Endodermal cell (in vitro differentiated cells): ENCODE results near the gene MAB21L2. TPM values are rescaled to one million over a fixed set of nuclear protein-coding genes. Genes with fewer than 3 reads are reported as not detected.

Source experiments
- DNase-seq: peaks from one replicate; pipeline ENCODE4 v3.0.0-alpha.2; 2017
- H3K27ac ChIP-seq: 2 replicates; pipeline ENCODE4 v1.5.1; 2013; ENCODE audit warnings: mild to moderate bottlenecking, low read depth, low read length, moderate library complexity
- H3K27me3 ChIP-seq: 2 replicates; pipeline ENCODE4 v1.6.1; 2013; ENCODE audit warnings: mild to moderate bottlenecking, low read length, moderate library complexity; ENCODE audit not compliant: insufficient read depth, control insufficient read depth, poor library complexity, severe bottlenecking
- H3K36me3 ChIP-seq: 2 replicates; pipeline ENCODE4 v1.7.0; 2013; ENCODE audit warnings: mild to moderate bottlenecking, low read length, moderate library complexity; ENCODE audit not compliant: control insufficient read depth, insufficient read depth
- H3K4me1 ChIP-seq: one replicate; pipeline ENCODE4 v1.7.0; 2013; ENCODE audit warnings: low read length; ENCODE audit not compliant: control insufficient read depth, insufficient read depth
- H3K4me3 ChIP-seq: 2 replicates; pipeline ENCODE4 v1.5.1; 2013; ENCODE audit warnings: mild to moderate bottlenecking, low read length, moderate library complexity
- H3K9ac ChIP-seq: 2 replicates; pipeline ENCODE4 v1.6.1; 2013; ENCODE audit warnings: mild to moderate bottlenecking, low read length, moderate library complexity; ENCODE audit not compliant: poor library complexity, severe bottlenecking; ENCODE audit errors: extremely low read depth
- H3K9me3 ChIP-seq: 2 replicates; pipeline ENCODE4 v1.6.1; 2013; ENCODE audit warnings: mild to moderate bottlenecking, low read length, moderate library complexity; ENCODE audit not compliant: control insufficient read depth
- H3K27ac Mint-ChIP-seq: 2 replicates; pipeline ENCODE4 v1.8.0; 2020; ENCODE audit warnings: mixed read lengths
- H3K27me3 Mint-ChIP-seq: 2 replicates; pipeline ENCODE4 v1.8.0; 2021; ENCODE audit warnings: mild to moderate bottlenecking, mixed read lengths; ENCODE audit not compliant: insufficient read depth
- H3K36me3 Mint-ChIP-seq: 2 replicates; pipeline ENCODE4 v1.8.0; 2020; ENCODE audit warnings: low read depth, mixed read lengths
- H3K4me1 Mint-ChIP-seq: 2 replicates; pipeline ENCODE4 v1.8.0; 2020; ENCODE audit warnings: mixed read lengths
- H3K4me3 Mint-ChIP-seq: 2 replicates; pipeline ENCODE4 v1.8.0; 2020; ENCODE audit warnings: mild to moderate bottlenecking, moderate library complexity, mixed read lengths
- H3K9me3 Mint-ChIP-seq: 2 replicates; pipeline ENCODE4 v1.8.0; 2020; ENCODE audit warnings: mild to moderate bottlenecking, mixed read lengths
- WGBS, 2 experiments: methylation state at CpG; one replicate each; pipeline versions ENCODE4 v1.1.5 to v1.1.7; 2013; ENCODE audit warnings: missing lambda C conversion rate in 2 of 2, mixed read lengths in 1 of 2; ENCODE audit not compliant: insufficient coverage in 1 of 2, insufficient read length in 1 of 2; 5-methylcytosine and 5-hydroxymethylcytosine counted together
- total RNA-seq, 2 donors: library from RNA; stranded (reverse); fragmentation: NEBNext Ultra II Directional in 1 of 2; extraction: Animal tissue kit (Norgen Biotek cat#: 25700) in 1 of 2; gene quantifications; 2 replicates in 1 of 2; 3 replicates in 1 of 2; pipeline ENCODE4 v1.2.1, GENCODE V29; 2021
- TF ChIP-seq, protein P1 (sequence below): fragments of 200-600 bp; sonication (generic); conservative IDR thresholded peaks from 2 replicates; pipeline ENCODE4 v1.5.0; 2021; ENCODE audit warnings: antibody characterized with exemption, mild to moderate bottlenecking

Gene MAB21L2
- total RNA-seq, 2 donors from 2014 or later: not detected

DNA sequence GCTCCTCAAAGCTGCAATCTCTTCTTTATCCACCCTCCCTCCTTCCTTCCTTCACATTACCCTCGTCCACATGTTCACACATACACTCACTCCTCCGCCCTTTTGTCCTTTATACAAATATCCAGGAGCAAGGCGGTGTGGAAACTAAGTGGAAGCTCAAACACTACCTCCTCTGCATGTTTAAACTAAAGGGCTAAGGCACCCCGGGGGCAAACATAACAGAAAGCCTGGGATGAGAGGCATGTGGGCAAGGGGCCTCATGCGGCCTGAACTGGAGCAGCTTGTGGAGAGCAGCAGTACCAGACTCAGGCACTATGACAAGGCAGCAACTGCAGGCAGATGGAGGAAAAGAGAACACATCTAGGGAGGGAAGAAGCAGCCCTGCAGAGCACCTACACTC, 9.5 kb downstream of the MAB21L2 start:
- DNase-seq: peak; percentile 85
- Mint-ChIP-seq H3K36me3 (no peaks in the 10 kb centered on the region), H3K27ac (no peak overlapping the region), H3K4me3 (peak overlapping the region; percentile 24), H3K27me3 (peaks cover 12% of the 10 kb centered on the region), H3K9me3 (no peaks in the 10 kb centered on the region), H3K4me1 (peaks cover 15% of the 10 kb centered on the region)
- H3K36me3 ChIP-seq: peaks cover 27% of the 10 kb centered on the region
- no peaks in the 10 kb centered on the region for H3K9me3 ChIP-seq
- peaks cover 5% of the 10 kb centered on the region for H3K27me3 ChIP-seq
- peak overlapping the region; percentile 45 for H3K27ac ChIP-seq
- WGBS, 2 experiments: 11 to 31% methylated on average over 2 to 5 of the region's 5 CpGs
- TF ChIP-seq, protein P1, sequence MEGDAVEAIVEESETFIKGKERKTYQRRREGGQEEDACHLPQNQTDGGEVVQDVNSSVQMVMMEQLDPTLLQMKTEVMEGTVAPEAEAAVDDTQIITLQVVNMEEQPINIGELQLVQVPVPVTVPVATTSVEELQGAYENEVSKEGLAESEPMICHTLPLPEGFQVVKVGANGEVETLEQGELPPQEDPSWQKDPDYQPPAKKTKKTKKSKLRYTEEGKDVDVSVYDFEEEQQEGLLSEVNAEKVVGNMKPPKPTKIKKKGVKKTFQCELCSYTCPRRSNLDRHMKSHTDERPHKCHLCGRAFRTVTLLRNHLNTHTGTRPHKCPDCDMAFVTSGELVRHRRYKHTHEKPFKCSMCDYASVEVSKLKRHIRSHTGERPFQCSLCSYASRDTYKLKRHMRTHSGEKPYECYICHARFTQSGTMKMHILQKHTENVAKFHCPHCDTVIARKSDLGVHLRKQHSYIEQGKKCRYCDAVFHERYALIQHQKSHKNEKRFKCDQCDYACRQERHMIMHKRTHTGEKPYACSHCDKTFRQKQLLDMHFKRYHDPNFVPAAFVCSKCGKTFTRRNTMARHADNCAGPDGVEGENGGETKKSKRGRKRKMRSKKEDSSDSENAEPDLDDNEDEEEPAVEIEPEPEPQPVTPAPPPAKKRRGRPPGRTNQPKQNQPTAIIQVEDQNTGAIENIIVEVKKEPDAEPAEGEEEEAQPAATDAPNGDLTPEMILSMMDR: peak; percentile 61
- H3K4me3 ChIP-seq: no peak overlapping the region
- no peak overlapping the region for H3K9ac ChIP-seq
- H3K4me1 ChIP-seq: peaks cover 7% of the 10 kb centered on the region

DNA sequence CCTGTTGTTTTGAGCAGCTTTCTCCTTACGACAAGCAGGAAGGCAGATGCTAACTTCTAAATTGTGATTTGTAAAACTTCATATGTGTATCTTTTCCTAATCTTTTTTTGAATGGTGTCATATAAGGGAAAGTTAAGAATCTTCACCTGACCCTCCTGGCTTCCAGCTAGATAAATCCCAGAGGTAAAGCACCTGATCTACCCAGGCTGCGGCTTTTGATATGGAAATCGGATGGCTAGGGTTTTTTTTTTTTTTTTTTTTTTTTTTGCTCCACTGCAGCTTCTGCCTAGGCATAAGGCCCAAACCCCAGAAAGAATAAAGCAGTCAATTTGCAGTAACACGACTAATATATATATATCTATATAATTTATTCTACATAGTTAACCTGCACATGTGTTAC, 10.0 kb downstream of the MAB21L2 start:
- Mint-ChIP-seq H3K27ac (no peak overlapping the region), H3K36me3 (no peaks in the 10 kb centered on the region), H3K27me3 (peaks cover 11% of the 10 kb centered on the region), H3K9me3 (no peaks in the 10 kb centered on the region), H3K4me3 (peak overlapping the region; percentile 24), H3K4me1 (peaks cover 15% of the 10 kb centered on the region)
- DNase-seq: no peak
- Histone ChIP-seq H3K4me1 (peaks cover 7% of the 10 kb centered on the region), H3K9ac (no peak overlapping the region), H3K36me3 (peaks cover 27% of the 10 kb centered on the region), H3K4me3 (no peak overlapping the region), H3K27ac (no peak overlapping the region), H3K27me3 (peaks cover under 1% of the 10 kb centered on the region), H3K9me3 (no peaks in the 10 kb centered on the region)
- TF ChIP-seq, protein P1: peak; percentile 34
- WGBS, 2 experiments: 71% methylated on average over 3 of the region's 4 CpGs; no CpG with 5 or more reads in 1 of the 2 experiments

DNA sequence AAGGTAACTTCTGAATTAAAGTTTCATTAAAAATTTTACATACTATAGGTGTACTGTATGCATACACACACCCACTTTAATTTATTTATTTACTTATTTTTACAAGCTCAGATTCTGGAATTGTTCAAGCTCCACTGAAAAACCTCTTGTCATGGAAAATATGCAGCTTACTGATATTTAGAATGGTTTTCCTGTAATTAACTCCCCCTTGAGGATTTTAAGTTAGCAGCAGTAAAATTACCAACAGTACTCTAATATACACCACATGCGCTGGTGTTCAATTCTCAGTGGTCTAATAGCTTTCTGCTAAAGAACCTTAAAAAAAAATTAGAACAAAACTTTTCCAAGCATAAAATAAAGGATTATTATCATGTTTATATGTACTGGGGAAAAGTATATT, 12.0 kb downstream of the MAB21L2 start:
- no peak overlapping the region for H3K9ac ChIP-seq
- Mint-ChIP-seq H3K36me3 (peaks cover 8% of the 10 kb centered on the region), H3K27me3 (peaks cover 6% of the 10 kb centered on the region), H3K9me3 (no peaks in the 10 kb centered on the region), H3K27ac (no peak overlapping the region), H3K4me3 (no peak overlapping the region), H3K4me1 (peaks cover 15% of the 10 kb centered on the region)
- no peak for DNase-seq
- no peak overlapping the region for H3K4me3 ChIP-seq
- no peaks in the 10 kb centered on the region for H3K27me3 ChIP-seq
- no peaks in the 10 kb centered on the region for H3K9me3 ChIP-seq
- WGBS, 2 experiments: 80 to 100% methylated on average over 1 of the region's 1 CpG
- H3K36me3 ChIP-seq: peaks cover 24% of the 10 kb centered on the region
- peaks cover 7% of the 10 kb centered on the region for H3K4me1 ChIP-seq
- H3K27ac ChIP-seq: no peak overlapping the region
- TF ChIP-seq, protein P1: peak; percentile 43
